HCEC 1CT (cell line): ENCODE results near the gene SMS.

Experiments
- DNase-seq: peaks from one replicate; pipeline ENCODE4 v3.0.0-alpha.2; 2017

Gene SMS

DNA sequence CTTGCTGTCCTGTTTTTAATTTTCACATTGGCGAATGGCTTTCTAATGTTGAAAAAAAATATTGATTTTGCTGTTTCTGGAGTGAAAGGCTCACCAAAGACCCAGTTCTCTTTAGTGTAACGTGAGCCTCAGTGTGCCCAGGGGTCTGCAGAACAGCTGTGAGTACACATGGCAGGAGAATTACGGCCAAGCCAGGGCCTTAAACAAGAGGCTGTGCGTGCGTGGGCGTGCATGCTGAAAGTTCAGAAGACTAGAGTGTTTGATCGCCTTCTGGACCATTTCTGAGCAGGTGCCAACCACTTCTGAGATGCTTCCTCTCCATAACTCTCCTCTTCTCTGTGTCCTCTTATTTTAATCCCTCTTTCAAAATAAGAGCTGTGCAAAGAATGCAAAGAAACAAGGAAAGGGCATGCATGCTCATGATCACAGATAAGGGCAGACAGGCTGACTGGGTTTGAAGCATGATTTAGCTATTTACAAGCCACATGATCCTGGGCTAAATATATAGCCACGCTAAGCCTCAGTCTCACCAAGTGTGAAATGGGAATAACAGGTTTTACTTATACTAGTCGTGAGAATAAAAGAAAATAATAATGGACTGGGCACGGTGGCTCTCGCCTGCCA is 101.5 kb downstream of the SMS start:
- DNase-seq, result no peak

DNA sequence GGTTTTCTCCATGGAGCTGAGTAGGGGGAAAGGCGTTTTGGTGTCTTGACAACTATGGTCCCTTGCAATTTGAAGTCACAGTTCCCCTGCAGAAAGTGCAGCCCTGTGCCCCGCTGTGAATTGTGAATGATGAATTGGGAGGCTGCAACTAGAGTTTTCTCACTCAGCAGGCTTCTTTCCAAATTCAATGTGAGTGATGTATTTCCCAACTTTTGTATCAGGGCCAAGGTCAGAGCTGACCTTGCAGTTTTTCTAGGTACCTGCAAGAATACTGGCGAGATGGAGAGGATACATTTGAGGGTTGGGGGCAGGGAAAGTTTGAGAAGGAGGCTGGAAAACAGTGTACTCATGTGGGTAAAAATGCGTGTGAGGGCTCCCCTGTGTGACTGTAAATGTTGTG is 103.4 kb downstream of the SMS start:
- no peak for DNase-seq
